Bronchial epithelial cell (primary cell): ENCODE data around the gene ARL4D. TPM values are rescaled to one million over a fixed set of nuclear protein-coding genes. Genes with fewer than 3 reads are reported as not detected.
"Not testable (repeated sequence)": the region's sequence is repeated elsewhere in the genome, so short reads cannot be mapped to it uniquely, and the experiment has no call there.

Source experiments
- DNase-seq: peaks from one replicate; pipeline ENCODE4 v3.0.0-alpha.2; 2010; ENCODE audit warnings: low read depth
- FAIRE-seq: peaks from 2 replicates; lab custom pipeline; 2011; peaks lifted over from hg19 to GRCh38; lab: Jason Lieb, UNC
- H3K27me3 ChIP-seq: 2 replicates; pipeline ENCODE4 v1.5.1; 2011; ENCODE audit warnings: low read length; ENCODE audit not compliant: control insufficient read depth, insufficient read depth
- H3K36me3 ChIP-seq: 2 replicates; pipeline ENCODE4 v1.5.1; 2011; ENCODE audit warnings: low read length; ENCODE audit not compliant: control insufficient read depth, insufficient read depth
- H3K4me3 ChIP-seq: 2 replicates; pipeline ENCODE4 v1.5.1; 2011; ENCODE audit warnings: mild to moderate bottlenecking, low read depth, low read length, control low read depth
- total RNA-seq: library from RNA; depleted of rRNA; stranded (reverse); fragments of >200 nt; gene quantifications from 2 replicates; pipeline ENCODE4 v1.2.1, GENCODE V29; 2014
- TF ChIP-seq, protein P1 (sequence below): IDR thresholded peaks from 2 replicates; pipeline ENCODE4 v1.5.1; 2011; ENCODE audit warnings: mild to moderate bottlenecking, moderate library complexity, low read length, control low read depth, inconsistent platforms; ENCODE audit not compliant: insufficient read depth, severe bottlenecking

ARL4D gene
- total RNA-seq, 1 donor from 2014 or later, result 71.1 TPM

DNA sequence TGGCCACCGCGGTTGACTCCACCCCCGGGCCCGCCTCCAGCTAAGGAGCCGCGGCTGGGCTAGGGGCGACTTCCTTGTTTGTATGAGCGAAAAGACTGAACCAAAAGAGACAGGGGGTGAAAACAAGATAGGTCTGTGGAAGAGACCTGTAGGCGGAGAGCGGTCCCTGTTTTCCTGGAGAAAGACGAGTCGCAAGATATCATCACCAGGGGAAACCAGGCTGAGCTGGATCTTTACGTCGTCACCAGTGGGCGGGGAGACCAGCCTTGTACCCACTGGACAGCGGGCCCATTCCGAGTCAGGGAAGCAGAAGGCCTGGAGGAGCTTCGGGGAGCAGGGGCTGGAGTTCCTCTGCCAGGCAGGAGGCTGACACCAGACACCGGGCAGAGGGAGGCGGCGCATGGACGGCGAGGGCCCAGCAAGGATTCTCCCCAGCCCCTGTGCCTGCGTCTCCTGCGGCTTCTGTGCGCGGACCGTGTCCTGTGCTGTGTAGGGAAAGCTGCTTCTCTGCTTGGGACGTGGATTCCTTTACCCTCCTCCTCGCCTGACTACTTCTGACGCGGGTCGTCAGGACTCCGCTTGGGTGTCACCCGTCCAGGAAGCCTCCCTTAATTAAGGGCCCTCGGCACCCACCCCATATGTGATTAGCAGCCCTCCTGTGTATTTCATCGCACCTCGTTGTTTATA, 10.3 kb upstream of the ARL4D start:
- Histone ChIP-seq H3K27me3 (no peaks in the 10 kb centered on the region), H3K36me3 (no peaks in the 10 kb centered on the region), H3K4me3 (peak overlapping the region; percentile 45)
- TF ChIP-seq, protein P1, sequence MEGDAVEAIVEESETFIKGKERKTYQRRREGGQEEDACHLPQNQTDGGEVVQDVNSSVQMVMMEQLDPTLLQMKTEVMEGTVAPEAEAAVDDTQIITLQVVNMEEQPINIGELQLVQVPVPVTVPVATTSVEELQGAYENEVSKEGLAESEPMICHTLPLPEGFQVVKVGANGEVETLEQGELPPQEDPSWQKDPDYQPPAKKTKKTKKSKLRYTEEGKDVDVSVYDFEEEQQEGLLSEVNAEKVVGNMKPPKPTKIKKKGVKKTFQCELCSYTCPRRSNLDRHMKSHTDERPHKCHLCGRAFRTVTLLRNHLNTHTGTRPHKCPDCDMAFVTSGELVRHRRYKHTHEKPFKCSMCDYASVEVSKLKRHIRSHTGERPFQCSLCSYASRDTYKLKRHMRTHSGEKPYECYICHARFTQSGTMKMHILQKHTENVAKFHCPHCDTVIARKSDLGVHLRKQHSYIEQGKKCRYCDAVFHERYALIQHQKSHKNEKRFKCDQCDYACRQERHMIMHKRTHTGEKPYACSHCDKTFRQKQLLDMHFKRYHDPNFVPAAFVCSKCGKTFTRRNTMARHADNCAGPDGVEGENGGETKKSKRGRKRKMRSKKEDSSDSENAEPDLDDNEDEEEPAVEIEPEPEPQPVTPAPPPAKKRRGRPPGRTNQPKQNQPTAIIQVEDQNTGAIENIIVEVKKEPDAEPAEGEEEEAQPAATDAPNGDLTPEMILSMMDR, result no peak
- DNase-seq (peak; percentile 84), FAIRE-seq (peak; percentile 99)

DNA sequence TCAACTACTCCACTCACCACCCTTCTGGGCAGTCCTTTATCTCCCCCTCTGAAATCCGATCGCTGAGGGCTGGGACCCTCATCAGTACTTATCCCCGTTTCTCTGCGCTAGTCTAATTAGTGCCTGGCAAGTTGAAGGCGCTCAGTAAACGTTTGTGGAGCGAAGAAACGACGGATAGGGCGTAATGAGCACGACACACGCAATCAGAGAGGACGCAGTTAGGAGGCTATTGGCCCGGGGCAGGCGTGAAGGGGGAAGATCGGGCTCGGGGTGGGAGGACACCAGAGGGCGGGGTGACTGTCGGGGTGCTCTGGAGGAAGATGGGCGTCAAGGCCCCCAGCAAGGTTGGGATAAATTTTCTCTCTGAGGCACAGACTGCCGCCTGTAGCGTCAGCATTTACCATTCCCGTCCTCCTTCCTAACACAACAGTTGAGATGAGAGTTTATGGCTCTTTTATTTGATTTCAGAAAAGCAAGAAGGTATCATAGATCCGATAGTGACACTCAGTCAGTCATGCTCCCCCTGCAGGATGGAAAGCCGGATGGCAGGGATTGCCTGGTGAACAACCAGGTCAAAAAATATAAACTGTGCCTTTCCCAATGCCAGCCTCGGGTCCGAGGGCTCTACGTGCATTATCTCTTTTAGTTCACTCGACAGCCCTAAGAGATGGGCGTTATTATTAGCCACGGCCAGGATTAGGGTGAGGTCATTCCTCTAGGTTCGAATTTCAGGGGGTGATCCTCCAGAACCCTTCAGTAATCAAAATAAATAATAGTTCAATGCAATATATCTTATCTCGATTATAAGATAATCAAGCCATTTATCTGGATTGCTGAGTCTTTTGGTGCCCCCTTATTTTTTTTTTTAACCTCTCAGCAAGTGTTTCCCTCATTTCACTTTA, 9.5 kb upstream of the ARL4D start:
- no peaks in the 10 kb centered on the region for H3K27me3 ChIP-seq
- H3K36me3 ChIP-seq, result no peaks in the 10 kb centered on the region
- DNase-seq (peak; percentile 73), FAIRE-seq (no peak)
- TF ChIP-seq, protein P1, result peak; percentile 83
- peak overlapping the region; percentile 45 for H3K4me3 ChIP-seq

DNA sequence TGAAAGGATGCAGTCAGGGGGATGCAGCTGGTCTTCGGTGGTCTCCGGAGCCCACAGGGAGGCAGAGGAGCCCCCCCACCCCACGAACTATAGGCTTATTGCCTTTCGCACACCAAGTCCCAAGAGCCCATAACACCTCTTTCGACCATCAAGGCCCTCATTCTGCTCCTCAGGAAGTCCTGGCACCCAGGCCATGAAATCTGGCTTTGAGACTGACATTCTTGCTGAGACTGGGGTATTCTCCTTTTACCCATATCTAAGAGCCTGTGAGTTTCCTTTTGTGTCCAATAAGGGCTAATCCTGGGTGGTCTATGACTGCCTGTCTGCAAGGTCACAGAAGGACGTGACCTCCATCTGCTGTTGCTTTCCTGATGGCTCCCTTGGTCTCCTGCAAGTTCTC, 6.4 kb upstream of the ARL4D start:
- H3K4me3 ChIP-seq, result no peak overlapping the region
- TF ChIP-seq, protein P1, result no peak
- H3K36me3 ChIP-seq, result no peaks in the 10 kb centered on the region
- H3K27me3 ChIP-seq, result no peaks in the 10 kb centered on the region
- no peak for FAIRE-seq
- DNase-seq, result no peak

DNA sequence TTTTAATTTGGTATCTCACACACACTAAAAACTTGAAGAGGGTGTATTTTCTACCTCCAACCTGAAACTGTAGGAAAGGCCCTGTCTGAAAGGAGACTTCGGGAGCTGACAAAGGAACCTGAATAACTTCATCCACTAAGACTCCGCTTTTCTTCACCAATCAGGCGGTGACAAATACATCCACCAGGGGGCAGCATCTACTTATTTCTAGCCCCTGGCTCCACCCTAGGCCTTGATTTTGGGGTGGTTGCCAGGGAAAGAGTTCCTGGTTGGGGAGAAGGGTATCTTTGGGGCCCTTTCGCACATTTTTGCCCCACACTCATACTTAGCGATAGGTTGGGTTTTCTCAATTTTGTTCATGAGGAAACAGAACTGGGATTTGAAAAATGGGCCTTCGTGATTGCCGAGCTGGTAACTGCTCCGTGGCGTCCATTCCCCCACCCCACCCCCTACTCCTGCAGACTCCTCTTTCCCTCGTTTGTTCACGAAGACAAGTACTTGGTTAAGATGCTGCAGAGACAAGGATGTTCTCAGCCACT, 4.8 kb upstream of the ARL4D start:
- no peaks in the 10 kb centered on the region for H3K27me3 ChIP-seq
- DNase-seq (peak; percentile 67), FAIRE-seq (no peak)
- no peak overlapping the region for H3K4me3 ChIP-seq
- TF ChIP-seq, protein P1, result peak; percentile 76
- no peaks in the 10 kb centered on the region for H3K36me3 ChIP-seq

DNA sequence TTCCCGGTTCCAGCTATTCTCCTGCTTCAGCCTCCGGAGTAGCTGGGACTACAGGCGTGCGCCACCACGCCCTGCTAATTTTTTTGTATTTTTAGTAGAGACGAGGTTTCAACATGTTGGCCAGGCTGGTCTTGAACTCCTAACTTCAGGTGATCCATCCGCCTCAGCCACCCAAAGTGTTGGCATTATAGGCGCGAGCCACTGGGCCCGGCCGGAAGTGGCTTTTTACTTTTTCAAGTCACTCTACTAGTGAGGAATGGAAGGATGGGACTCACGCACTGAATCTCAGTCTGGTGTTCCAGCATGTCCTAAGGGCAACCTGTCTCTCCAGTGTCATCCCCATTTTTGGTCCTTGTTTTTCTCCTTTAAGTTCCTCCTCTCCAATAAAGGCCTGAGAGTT, 4.1 kb upstream of the ARL4D start:
- DNase-seq, H3K27me3 ChIP-seq, H3K4me3 ChIP-seq, FAIRE-seq, H3K36me3 ChIP-seq: not testable (repeated sequence)

DNA sequence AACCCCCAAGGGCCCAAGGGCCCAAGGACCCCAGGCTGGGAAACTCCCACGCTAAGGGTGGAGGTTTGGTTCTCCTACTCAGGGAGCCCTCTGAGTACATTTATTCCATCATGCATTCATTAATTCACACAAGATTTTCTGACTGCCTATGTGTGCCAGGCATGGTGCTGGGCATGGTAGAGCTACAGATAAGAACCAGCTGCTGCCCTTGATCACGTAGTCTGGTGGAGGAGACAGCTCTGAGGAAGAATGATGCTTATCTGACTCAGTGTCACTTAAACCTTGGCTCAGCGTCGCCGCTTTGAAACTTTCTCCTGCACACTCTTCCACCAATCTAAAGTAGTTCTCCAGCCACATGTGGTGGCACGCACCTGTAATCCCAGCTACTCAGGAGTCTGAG, 3.6 kb upstream of the ARL4D start:
- peaks cover 6% of the 10 kb centered on the region for H3K36me3 ChIP-seq
- TF ChIP-seq, protein P1, result no peak
- no peaks in the 10 kb centered on the region for H3K27me3 ChIP-seq
- FAIRE-seq (no peak), DNase-seq (no peak)
- H3K4me3 ChIP-seq, result no peak overlapping the region
